ENCODE data around the gene DNAJB5.

GRCh38 chr9:35042081-35042604 is 52.6 kb downstream of the DNAJB5 start:
- TF ChIP-seq EZH2 (IDR thresholded peaks at IDR 0.05): no peak
- no peak for TF ChIP-seq FOXP2 (optimal IDR thresholded peaks at IDR 0.05; ENCODE audit: control extremely low read depth, extremely low read length, insufficient read depth)
- TF ChIP-seq POLR2AphosphoS5 (IDR thresholded peaks at IDR 0.05; ENCODE audit: borderline replicate concordance, low read depth, low read length): no peak
